GM12878 (cell line): Measurements from ENCODE around the gene AGPAT4. TPM values are rescaled to one million over a fixed set of nuclear protein-coding genes. Genes with fewer than 3 reads are reported as not detected.

ENCODE experiments used
- ATAC-seq: fragments of 200-7000 bp; cut with Tn5 transposase; 3 replicates; pipeline ENCODE4 v1.9.1; 2020; ENCODE audit warnings: mild to moderate bottlenecking, moderate library complexity
- BruUV-seq: library from RNA; stranded (reverse); fragments of 400-500 nt; replicated peaks from 2 replicates; lab custom pipeline; 2021; lab: Mats Ljungman, UMichigan
- CTCF ChIA-PET: fragments of 300-600 bp; sonication (Branson Sonifier 250); formaldehyde crosslinking; extraction: SDS; loops from one replicate; lab custom pipeline; 2021; ENCODE audit warnings: inconsistent platforms; lab: Yijun Ruan, JAX
- POLR2A ChIA-PET: fragments of 350-600 bp; formaldehyde crosslinking; extraction: SDS; loops from one replicate; lab custom pipeline; 2021; ENCODE audit warnings: inconsistent platforms; lab: Charles Lee
- RAD21 ChIA-PET: fragments of 300-600 bp; sonication (Branson Sonifier 250); formaldehyde crosslinking; loops from one replicate; lab custom pipeline; 2023; ENCODE audit warnings: antibody characterized with exemption; ENCODE audit not compliant: unreplicated experiment; lab: Charles Lee
- SMC1A ChIA-PET: fragments of 300-600 bp; sonication (Branson Sonifier 250); formaldehyde crosslinking; loops from one replicate; lab custom pipeline; 2023; ENCODE audit not compliant: unreplicated experiment, uncharacterized antibody; lab: Charles Lee
- DNase-seq: peaks from one replicate; pipeline ENCODE4 v3.0.0-alpha.2; 2011; ENCODE audit warnings: low read depth, low spot score
- FAIRE-seq: peaks from 3 replicates; lab custom pipeline; 2011; peaks lifted over from hg19 to GRCh38; lab: Jason Lieb, UNC
- H2AFZ ChIP-seq: 2 replicates; pipeline ENCODE4 v1.6.0; 2011; ENCODE audit warnings: low read depth, low read length, control low read depth; ENCODE audit not compliant: control insufficient read depth
- H3K27ac ChIP-seq: 2 replicates; pipeline ENCODE4 v1.5.1; 2011; ENCODE audit warnings: control low read depth; ENCODE audit not compliant: control insufficient read depth, insufficient read depth
- H3K27me3 ChIP-seq, 2 experiments: replicated peaks in 1 of 2; 2 replicates each; pipeline versions ENCODE4 v1.6.0 to v1.6.1; 2011; ENCODE audit warnings: low read length in 1 of 2; ENCODE audit not compliant: control insufficient read depth in 2 of 2, insufficient read depth in 2 of 2
- H3K36me3 ChIP-seq, 2 experiments: 2 replicates each; pipeline ENCODE4 v1.5.1; 2011; ENCODE audit warnings: low read length in 1 of 2; ENCODE audit not compliant: control insufficient read depth in 2 of 2, insufficient read depth in 2 of 2
- H3K4me1 ChIP-seq: 2 replicates; pipeline ENCODE4 v1.6.1; 2011; ENCODE audit warnings: mild to moderate bottlenecking, low read length, moderate library complexity, mixed read lengths; ENCODE audit not compliant: control insufficient read depth, insufficient read depth
- H3K4me2 ChIP-seq: 2 replicates; pipeline ENCODE4 v1.6.0; 2011; ENCODE audit warnings: control low read depth; ENCODE audit not compliant: control insufficient read depth, insufficient read depth
- H3K4me3 ChIP-seq: fragments of 200-600 bp; sonication (generic); 2 replicates; pipeline ENCODE4 v1.5.1; 2016
- H3K79me2 ChIP-seq: 2 replicates; pipeline ENCODE4 v1.6.0; 2011; ENCODE audit warnings: low read length; ENCODE audit not compliant: control insufficient read depth, insufficient read depth
- H3K9ac ChIP-seq: 2 replicates; pipeline ENCODE4 v1.8.0; 2011; ENCODE audit warnings: low read length, control low read depth, mixed read lengths; ENCODE audit not compliant: control insufficient read depth, insufficient read depth
- H3K9me3 ChIP-seq: replicated peaks from 3 replicates; pipeline ENCODE4 v1.5.1; 2011; ENCODE audit warnings: mild to moderate bottlenecking, low read length; ENCODE audit not compliant: control insufficient read depth, insufficient read depth
- H4K20me1 ChIP-seq: 2 replicates; pipeline ENCODE4 v1.6.0; 2011; ENCODE audit not compliant: control insufficient read depth, insufficient read depth
- CBX3 ChIP-seq: fragments of 200-600 bp; sonication (generic); IDR thresholded peaks from 2 replicates; pipeline ENCODE4 v1.6.1; 2016; ENCODE audit warnings: low read depth, borderline replicate concordance
- CHD2 ChIP-seq: IDR thresholded peaks from 2 replicates; pipeline ENCODE4 v1.6.1; 2011; ENCODE audit warnings: low read depth, low read length, improper control_type of control experiment, borderline replicate concordance
- CREB1 ChIP-seq: IDR thresholded peaks from 2 replicates; pipeline ENCODE4 v1.6.1; 2012; ENCODE audit warnings: low read depth, mild to moderate bottlenecking, inconsistent platforms
- EED ChIP-seq: sonication (generic); IDR thresholded peaks from 2 replicates; pipeline ENCODE4 v1.6.1; 2016; ENCODE audit warnings: antibody characterized with exemption, low read depth
- ETV6 ChIP-seq, 2 experiments: fragments of 450-650 bp in 1 of 2; IDR thresholded peaks in 1 of 2; conservative IDR thresholded peaks in 1 of 2; 2 replicates each; pipeline ENCODE4 v1.6.1; 2014; ENCODE audit warnings: antibody characterized with exemption in 1 of 2, borderline replicate concordance in 1 of 2, low read depth in 1 of 2, mild to moderate bottlenecking in 1 of 2, moderate library complexity in 1 of 2
- PML ChIP-seq: IDR thresholded peaks from 2 replicates; pipeline ENCODE4 v1.6.1; 2012; ENCODE audit warnings: low read length, inconsistent platforms
- POLR2A ChIP-seq: IDR thresholded peaks from 2 replicates; pipeline ENCODE4 v1.6.1; 2011; ENCODE audit warnings: low read depth, mild to moderate bottlenecking, low read length
- SKIL ChIP-seq: fragments of 450-650 bp; IDR thresholded peaks from 2 replicates; pipeline ENCODE4 v1.6.1; 2017; ENCODE audit warnings: mild to moderate bottlenecking, low read depth, inconsistent platforms; ENCODE audit not compliant: poor library complexity, severe bottlenecking
- SMARCA5 ChIP-seq: fragments of 450-650 bp; IDR thresholded peaks from 2 replicates; pipeline ENCODE4 v1.6.1; 2017; ENCODE audit warnings: mild to moderate bottlenecking
- SPI1 ChIP-seq: IDR thresholded peaks from 2 replicates; pipeline ENCODE4 v1.6.1; 2011; ENCODE audit warnings: low read depth, mild to moderate bottlenecking, low read length, moderate library complexity, borderline replicate concordance; ENCODE audit not compliant: insufficient read depth
- YY1 ChIP-seq: IDR thresholded peaks from 2 replicates; pipeline ENCODE4 v1.6.1; 2011; ENCODE audit warnings: low read depth, mild to moderate bottlenecking, low read length
- ZBTB4 ChIP-seq: fragments of 450-650 bp; formaldehyde crosslinking; IDR thresholded peaks from 2 replicates; pipeline ENCODE4 v1.4.0; 2022; ENCODE audit warnings: mild to moderate bottlenecking, moderate library complexity
- ZNF207 ChIP-seq: fragments of 450-650 bp; IDR thresholded peaks from 2 replicates; pipeline ENCODE4 v1.6.1; 2014; ENCODE audit warnings: antibody characterized with exemption, mild to moderate bottlenecking, borderline replicate concordance
- ZNF687 ChIP-seq: fragments of 450-650 bp; IDR thresholded peaks from 2 replicates; pipeline ENCODE4 v1.6.1; 2017; ENCODE audit warnings: mild to moderate bottlenecking, moderate library complexity
- WGBS: methylation state at CpG from one replicate; pipeline ENCODE4 v1.1.6; 2016; ENCODE audit warnings: low lambda C conversion rate; ENCODE audit not compliant: insufficient replicate concordance, insufficient coverage; ENCODE audit errors: missing lambda C conversion rate; 5-methylcytosine and 5-hydroxymethylcytosine counted together
- in situ Hi-C: fragments of 300-500 bp; cut with MboI; formaldehyde crosslinking; loops from 9 replicates; pipeline ENCODE4 v1.14.3; 2018; ENCODE audit warnings: mixed read lengths
- intact Hi-C: fragments of 100-400 bp; cut with micrococcal nuclease; formaldehyde crosslinking; loops from one replicate; pipeline ENCODE4 v1.14.2; 2022; ENCODE audit not compliant: unreplicated experiment
- polyA plus RNA-seq, 11 experiments: library from polyadenylated mRNA; depleted of rRNA in 4 of 11; unstranded in 6 of 11; stranded (reverse) in 5 of 11; fragments of >200 nt; fragmentation: Nextera tagmentation in 4 of 11; fragmentation: Illumina TruSeq in 1 of 11; extraction: Ambion mirVana in 4 of 11; extraction: Trizol in 1 of 11; gene quantifications; 1 replicate in 1 of 11; 2 replicates in 10 of 11; pipeline versions ENCODE4 v1.2.1 to v1.2.3, GENCODE V29; 2011 to 2016; ENCODE audit warnings: inconsistent platforms in 2 of 11, missing spikeins in 2 of 11, low read depth in 1 of 11
- total RNA-seq, 4 experiments: library from RNA; depleted of rRNA in 3 of 4; stranded (reverse); fragments of >200 nt in 3 of 4; fragmentation: Illumina TruSeq in 1 of 4; extraction: Trizol in 1 of 4; gene quantifications; 2 replicates each; pipeline versions ENCODE4 v1.2.1 to v1.2.3, GENCODE V29; 2013 to 2021
- TF ChIP-seq, protein P1 (sequence below): IDR thresholded peaks from 2 replicates; pipeline ENCODE4 v1.6.1; 2012; ENCODE audit warnings: low read depth, low read length, improper control_type of control experiment

The AGPAT4 gene
- total and polyA plus RNA-seq, 10 of the 15 experiments (the other 5 are each of a cell fraction or from before 2014, with no cell fraction given): 0.34 to 2.2 (median 1.3) TPM

DNA sequence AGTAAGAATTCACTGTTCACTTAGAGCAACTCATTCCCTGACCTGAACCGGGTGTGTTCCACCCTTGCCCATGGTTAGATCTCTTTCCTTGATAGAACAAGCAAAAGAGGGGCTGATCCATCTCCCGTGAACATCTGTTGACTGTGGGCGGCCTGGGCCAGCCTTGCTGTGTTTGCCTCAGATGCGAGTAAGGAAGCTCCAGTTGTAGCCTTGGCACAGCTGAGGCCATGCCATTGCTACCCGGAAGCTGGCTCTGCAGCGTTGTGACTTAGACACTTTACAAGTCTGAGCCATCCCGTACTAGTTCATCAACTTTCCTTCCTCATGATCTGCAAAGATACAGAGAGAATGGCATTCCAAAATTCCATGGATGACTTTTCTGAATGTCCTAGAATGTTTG is 143.3 kb downstream of the AGPAT4 start:
- no peaks in the 10 kb centered on the region for H3K27me3 ChIP-seq
- H3K9ac ChIP-seq: no peak overlapping the region
- H3K79me2 ChIP-seq: no peaks in the 10 kb centered on the region
- ChIA-PET SMC1A (no interaction called here), RAD21 (no interaction called here), CTCF (no interaction called here), POLR2A (no interaction called here)
- no TSS peak for BruUV-seq
- no peak overlapping the region for H3K27ac ChIP-seq
- no peak for DNase-seq
- FAIRE-seq: no peak
- no peak overlapping the region for H3K4me2 ChIP-seq
- peaks cover 1% of the 10 kb centered on the region for H3K4me1 ChIP-seq
- H2AFZ ChIP-seq: no peak overlapping the region
- 94% methylated on average over 7 of the region's 7 CpGs for WGBS
- no peaks in the 10 kb centered on the region; the same call in 1 of the 2 replicates for H4K20me1 ChIP-seq
- intact Hi-C loops (no loop called here), in situ Hi-C loops (loop anchor here (25.0 kb wide), 1 partner anchor 232 kb away; no protein-coding TSS in a partner anchor)
- H3K9me3 ChIP-seq: no peaks in the 10 kb centered on the region
- H3K36me3 ChIP-seq: peaks cover 1 to 6% of the 10 kb centered on the region in 2 experiments; a peak in 3 of 4 replicates
- H3K4me3 ChIP-seq: no peak overlapping the region
- ATAC-seq: no peak
- TF ChIP-seq EED (no peak), YY1 (no peak), POLR2A (no peak), ZBTB4 (CRISPR knock-in tag) (no peak), CBX3 (no peak), ZNF687 (no peak), ETV6 (conservative IDR thresholded peaks at IDR 0.05 in 1 of 2, IDR thresholded peaks at IDR 0.05 in 1 of 2; ENCODE audit: borderline replicate concordance in 1 of 2, low read depth in 1 of 2) (no peak), SPI1 (no peak), SKIL (no peak), CREB1 (no peak), ZNF207 (no peak), SMARCA5 (no peak), PML (no peak), CHD2 (no peak)
- TF ChIP-seq, protein P1, sequence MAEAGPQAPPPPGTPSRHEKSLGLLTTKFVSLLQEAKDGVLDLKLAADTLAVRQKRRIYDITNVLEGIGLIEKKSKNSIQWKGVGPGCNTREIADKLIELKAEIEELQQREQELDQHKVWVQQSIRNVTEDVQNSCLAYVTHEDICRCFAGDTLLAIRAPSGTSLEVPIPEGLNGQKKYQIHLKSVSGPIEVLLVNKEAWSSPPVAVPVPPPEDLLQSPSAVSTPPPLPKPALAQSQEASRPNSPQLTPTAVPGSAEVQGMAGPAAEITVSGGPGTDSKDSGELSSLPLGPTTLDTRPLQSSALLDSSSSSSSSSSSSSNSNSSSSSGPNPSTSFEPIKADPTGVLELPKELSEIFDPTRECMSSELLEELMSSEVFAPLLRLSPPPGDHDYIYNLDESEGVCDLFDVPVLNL: no peak
